Measurements from ENCODE around the gene TSC1.

Gene TSC1

DNA sequence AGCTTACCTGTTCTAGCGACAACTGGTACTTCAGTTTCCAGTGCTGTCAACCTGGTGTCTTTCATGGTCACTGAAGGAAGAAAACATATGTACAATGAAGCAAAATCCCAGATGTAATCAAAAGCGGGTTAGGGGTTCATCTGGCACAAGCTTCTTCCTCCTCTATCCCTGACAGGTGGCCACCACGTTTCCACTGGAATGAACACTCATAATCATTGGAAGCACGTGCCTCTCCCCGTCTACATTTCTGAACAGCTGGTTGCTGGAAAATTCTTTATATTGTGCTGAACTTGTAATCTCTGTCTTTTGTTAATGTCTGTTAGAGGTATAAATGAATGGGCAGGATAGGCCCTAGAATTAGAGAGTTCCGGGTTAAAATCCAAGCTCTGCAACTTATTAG lies 9.4 kb downstream of the TSC1 start:
- DNase-seq (ENCODE audit: low spot score): no peak

DNA sequence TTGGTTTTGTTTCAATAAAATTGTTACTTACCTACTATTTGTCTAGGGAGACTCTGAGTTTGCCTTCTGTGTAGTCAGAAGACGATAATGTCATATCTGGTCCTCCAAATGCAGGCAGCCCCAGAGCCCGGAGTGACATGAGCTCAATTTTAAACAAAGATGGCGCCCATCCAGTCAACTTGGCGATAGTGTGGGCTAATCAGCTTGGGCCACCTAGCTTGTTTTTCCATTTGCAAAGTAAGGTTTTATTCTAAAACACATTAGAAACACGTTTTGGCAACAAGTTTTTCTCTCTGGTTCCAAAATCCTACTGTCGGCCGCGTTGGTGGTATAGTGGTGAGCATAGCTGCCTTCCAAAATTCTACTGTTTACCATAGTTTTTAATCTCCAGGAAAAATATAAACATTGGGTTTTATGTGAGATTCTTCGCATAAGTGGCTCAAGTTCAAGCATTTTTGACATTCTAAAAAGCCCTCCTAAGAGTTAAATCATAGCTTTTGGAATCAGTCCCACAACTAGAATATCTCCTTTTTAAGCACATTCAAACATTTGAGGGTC lies 13.2 kb downstream of the TSC1 start:
- no peak for DNase-seq (ENCODE audit: low spot score)

GRCh38 chr9:132927704-132928103 lies 16.7 kb downstream of the TSC1 start:
- DNase-seq (ENCODE audit: low spot score): no peak

- no peak for DNase-seq (ENCODE audit: low spot score)
Measured at GRCh38 chr9:132923346-132923902, 21.0 kb downstream of the TSC1 start.

DNA sequence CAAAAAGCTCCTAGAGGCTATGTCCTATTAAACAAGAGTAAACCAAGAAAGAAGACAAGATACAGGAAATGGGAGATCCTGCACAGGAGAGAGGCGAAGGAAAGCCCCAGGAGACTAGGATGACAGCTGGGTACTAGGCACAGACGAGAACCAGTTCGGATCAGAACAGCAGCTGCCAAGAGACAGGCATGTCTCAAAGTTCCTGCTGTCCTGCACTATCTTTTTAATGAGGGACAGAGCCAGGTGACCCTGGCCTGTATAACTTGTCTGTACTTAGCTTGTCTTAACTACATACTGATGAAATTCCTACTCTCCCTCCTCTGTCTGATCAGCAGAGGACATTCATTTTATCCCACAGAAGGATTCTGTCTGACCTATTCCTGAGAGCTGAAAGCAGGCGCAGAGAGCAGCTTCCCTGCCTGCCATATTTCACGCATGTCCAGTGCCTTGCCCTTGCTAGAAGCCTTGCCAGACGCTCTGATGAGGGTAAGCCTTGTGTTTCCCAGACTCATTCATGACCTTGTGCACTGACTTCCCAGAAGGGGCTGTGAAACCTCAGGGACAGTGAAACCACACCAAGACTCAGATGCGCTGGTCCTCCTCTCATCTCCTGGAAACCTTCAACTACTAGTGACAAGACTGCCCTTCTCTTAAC lies 24.7 kb downstream of the TSC1 start:
- DNase-seq (ENCODE audit: low spot score): no peak

DNA sequence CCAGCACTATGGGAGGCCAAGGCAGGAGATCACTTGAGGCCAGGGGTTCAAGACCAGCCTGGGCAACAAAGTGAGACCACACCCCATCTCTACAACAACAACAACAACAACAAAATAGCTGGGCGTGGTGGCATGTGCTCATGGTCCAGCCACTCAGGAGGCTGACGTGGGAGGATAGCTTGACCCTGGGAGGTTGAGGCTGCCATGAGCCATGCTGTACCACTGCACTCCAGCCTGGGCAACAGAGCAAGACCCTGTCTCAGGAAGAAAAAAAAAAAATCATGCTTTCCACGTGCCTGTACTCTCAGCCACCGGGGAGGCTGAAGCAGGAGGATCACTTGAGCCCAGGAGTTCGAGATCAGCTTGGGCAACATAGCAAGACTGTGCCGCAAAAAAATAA lies 29.5 kb downstream of the TSC1 start:
- no peak for DNase-seq (ENCODE audit: low spot score)

DNA sequence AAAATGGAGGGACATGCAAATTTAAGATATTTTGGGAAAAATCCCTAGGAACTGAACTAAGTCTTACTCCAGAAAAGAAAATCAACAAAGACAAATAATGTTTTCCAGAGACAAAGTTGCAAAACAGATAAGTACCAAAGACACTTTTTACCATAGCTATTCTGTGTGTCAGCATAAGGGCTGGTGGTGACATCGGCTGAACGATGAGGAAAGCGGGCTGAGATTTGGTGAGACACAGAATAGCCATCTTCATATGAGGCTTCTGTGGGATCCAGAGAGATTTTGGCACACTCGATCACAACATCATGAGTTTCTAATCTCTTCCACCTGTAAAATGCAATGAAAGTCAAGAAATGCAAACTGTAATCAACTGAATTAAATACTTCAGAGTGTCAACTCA lies 32.3 kb downstream of the TSC1 start:
- no peak for DNase-seq (ENCODE audit: low spot score)

DNA sequence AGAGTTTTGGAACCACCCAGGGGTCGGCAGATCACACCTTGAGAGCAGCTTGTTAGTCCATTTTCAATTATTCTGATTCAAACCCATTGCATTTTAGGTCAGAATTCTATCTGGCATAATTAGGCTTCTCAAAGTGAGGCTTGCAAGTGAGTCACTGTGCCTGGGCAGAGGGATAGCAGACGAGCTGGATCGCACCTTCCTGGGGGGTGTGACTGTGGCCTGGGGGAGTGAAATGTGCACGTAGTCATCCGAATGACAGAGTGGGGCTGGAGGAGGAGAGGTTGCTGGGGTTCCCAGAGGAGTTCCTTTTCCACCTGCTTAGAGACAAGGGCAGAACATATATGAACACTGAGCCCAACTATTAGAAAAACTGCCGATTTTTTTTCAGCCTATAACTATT lies 34.0 kb downstream of the TSC1 start:
- DNase-seq (ENCODE audit: low spot score): no peak

GRCh38 chr9:132909311-132909710 lies 35.1 kb downstream of the TSC1 start:
- DNase-seq (ENCODE audit: low spot score): no peak

GRCh38 chr9:132908635-132909034 lies 35.8 kb downstream of the TSC1 start:
- DNase-seq (ENCODE audit: low spot score): no peak

GRCh38 chr9:132905726-132906125 lies 38.7 kb downstream of the TSC1 start:
- DNase-seq (ENCODE audit: low spot score): no peak

GRCh38 chr9:132903574-132904492 lies 40.6 kb downstream of the TSC1 start:
- DNase-seq (ENCODE audit: low spot score): no peak

DNA sequence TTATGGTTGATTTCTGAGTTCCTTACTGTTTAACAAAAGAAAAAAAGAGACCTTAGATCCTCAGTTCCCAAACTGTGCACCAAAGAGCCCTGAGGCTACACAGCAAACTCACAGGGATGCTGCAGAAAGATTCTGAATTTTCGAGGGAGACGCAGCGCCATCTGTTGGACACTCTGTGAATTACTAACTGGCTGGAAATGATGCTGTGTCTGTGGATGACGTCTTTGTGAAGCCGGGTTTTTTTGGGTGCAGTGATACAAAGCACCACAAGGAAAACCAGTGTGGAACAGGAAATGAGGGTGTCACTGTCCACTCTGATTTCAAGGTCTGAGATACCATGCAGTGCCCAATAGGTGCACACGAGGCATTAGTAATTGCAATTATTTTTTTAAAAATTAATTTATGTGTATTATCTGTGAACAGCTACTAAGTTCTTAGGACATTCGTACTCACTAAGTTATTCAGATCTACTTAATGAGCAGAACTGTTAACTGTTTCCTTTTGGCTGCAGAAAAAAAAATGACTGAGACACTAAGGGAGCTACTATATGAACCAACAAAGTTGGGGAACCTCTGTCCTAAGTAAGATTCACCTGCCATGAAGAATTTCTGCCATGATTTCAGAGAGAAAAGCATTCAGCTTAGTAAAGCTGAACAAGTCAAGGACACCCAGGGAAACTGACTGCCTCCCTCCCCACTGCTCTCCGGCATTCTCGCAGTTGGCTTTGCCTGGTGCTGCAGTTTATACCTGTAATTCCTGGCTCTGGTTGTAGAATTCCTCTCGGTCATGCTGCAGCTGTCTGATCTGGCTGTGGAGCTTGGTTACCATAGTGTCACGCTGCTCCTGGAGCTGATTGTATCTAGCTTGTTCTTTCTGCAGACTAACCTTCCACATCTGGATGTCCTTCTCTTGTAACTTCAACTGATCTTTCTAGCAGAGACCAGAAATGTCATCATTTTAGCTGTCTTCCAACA lies 42.3 kb downstream of the TSC1 start:
- DNase-seq (ENCODE audit: low spot score): peak; percentile 96

DNA sequence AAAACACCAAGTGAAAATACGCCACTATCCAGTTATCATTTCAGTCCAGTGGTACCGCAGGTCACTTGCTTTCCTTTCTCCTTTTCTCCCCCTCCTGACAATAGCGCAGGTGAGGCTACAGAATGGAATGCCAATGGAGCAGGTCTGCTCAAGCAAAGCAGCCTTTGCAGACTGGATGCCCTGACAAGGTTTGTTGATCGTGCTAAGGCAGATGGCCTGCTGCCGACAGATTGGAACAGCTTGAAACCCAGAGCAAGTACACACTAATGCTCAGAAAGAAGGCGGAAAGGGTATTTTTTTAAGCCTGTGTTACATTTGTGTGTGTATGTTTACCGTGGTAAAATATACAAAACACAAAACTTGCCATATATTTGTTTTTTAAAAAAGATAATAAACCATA lies 46.4 kb downstream of the TSC1 start:
- no peak for DNase-seq (ENCODE audit: low spot score)

DNA sequence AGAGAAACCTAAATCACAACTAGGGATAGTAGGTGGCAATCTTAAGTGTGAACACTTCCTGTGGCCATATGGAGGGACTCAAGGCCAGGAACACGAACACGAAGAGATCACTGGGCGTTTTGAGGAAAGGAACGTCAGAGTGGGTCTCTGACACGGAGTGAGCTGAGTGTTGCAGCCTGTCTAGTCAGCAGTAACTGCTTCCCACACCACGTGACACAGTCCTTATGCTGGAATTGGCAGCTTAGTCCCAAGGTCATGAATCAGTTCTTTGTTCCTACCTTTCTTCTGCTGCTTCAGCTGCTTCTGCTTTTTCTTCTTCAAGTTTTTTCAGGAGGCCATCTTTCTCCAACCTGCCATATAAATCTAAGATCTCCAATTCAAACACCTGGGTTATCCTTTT lies 47.5 kb downstream of the TSC1 start:
- DNase-seq (ENCODE audit: low spot score): no peak

- DNase-seq (ENCODE audit: low spot score): no peak
Measured at GRCh38 chr9:132896264-132896663, 48.2 kb downstream of the TSC1 start.

GRCh38 chr9:132894862-132895835 lies 49.3 kb downstream of the TSC1 start:
- no peak for DNase-seq (ENCODE audit: low spot score)

GRCh38 chr9:132894346-132894745 lies 50.1 kb downstream of the TSC1 start:
- DNase-seq (ENCODE audit: low spot score): no peak

DNA sequence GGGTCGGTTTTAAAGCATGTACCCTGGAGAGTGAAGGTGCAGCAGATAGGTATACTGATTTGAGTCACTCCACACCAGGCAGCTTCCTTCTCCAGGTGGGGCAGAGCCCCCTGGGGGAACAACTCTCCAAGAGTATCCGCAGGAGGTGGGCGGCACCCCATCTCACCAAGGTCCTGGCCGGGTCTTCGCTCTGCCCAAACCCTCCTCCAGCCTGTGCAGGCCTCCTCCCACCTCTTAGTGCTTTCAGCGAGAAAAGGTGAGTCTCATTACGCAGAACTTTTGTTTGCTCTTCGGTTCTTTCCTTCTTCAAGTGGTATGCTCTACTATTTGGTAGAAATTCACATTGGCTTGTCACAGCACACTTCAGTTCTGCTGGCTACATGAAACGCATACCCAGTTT lies 52.0 kb downstream of the TSC1 start:
- DNase-seq (ENCODE audit: low spot score): no peak

GRCh38 chr9:132888151-132888550 lies 56.3 kb downstream of the TSC1 start:
- DNase-seq (ENCODE audit: low spot score): no peak
